Kidney (tissue), 14 donors: Measurements from ENCODE around the gene NRIP3. TPM values are rescaled to one million over a fixed set of nuclear protein-coding genes. Genes with fewer than 3 reads are reported as not detected.

Source experiments
- DNase-seq, 5 donors: peaks; one replicate each; pipeline ENCODE4 v3.0.0-alpha.2; 2013 to 2020
- FAIRE-seq: peaks from 2 replicates; lab custom pipeline; 2012; peaks lifted over from hg19 to GRCh38; lab: Jason Lieb, UNC
- H3K27ac ChIP-seq, 2 donors: one replicate each; pipeline ENCODE4 v1.7.0; 2013; ENCODE audit warnings: low read depth in 2 of 2, low read length in 2 of 2, inconsistent platforms in 1 of 2
- H3K27me3 ChIP-seq: one replicate; pipeline ENCODE4 v1.7.1; 2013; ENCODE audit warnings: low read length, inconsistent platforms; ENCODE audit not compliant: control insufficient read depth, insufficient read depth
- H3K36me3 ChIP-seq, 3 donors: one replicate each; pipeline versions ENCODE4 v1.7.0 to v1.7.1; 2013; ENCODE audit warnings: low read length in 3 of 3, control low read depth in 1 of 3, inconsistent platforms in 1 of 3; ENCODE audit not compliant: insufficient read depth in 3 of 3, control insufficient read depth in 2 of 3
- H3K4me1 ChIP-seq, 3 donors: one replicate each; pipeline versions ENCODE4 v1.7.0 to v1.7.1; 2013; ENCODE audit warnings: low read length in 3 of 3, inconsistent platforms in 1 of 3, low read depth in 1 of 3; ENCODE audit not compliant: control insufficient read depth in 2 of 3, insufficient read depth in 2 of 3
- H3K4me3 ChIP-seq, 3 donors: one replicate each; pipeline versions ENCODE4 v1.7.0 to v1.8.1; 2013; ENCODE audit warnings: low read length in 3 of 3, control low read depth in 1 of 3, inconsistent platforms in 1 of 3
- H3K9ac ChIP-seq, 3 donors: one replicate each; pipeline versions ENCODE4 v1.7.0 to v1.7.1; 2013; ENCODE audit warnings: low read length in 3 of 3, control low read depth in 1 of 3, inconsistent platforms in 1 of 3
- H3K9me3 ChIP-seq, 3 donors: one replicate each; pipeline versions ENCODE4 v1.7.0 to v1.7.1; 2013; ENCODE audit warnings: low read length in 3 of 3, control low read depth in 1 of 3, inconsistent platforms in 1 of 3; ENCODE audit not compliant: control insufficient read depth in 2 of 3, insufficient read depth in 1 of 3
- CTCF ChIP-seq: IDR thresholded peaks from 3 replicates; pipeline ENCODE4 v1.5.1; 2012; ENCODE audit warnings: mild to moderate bottlenecking, moderate library complexity, borderline replicate concordance; ENCODE audit not compliant: insufficient read depth; ENCODE audit errors: extremely low read depth
- intact Hi-C: fragments of 100-400 bp; cut with DNase I; formaldehyde crosslinking; loops from one replicate; pipeline ENCODE4 v1.11.1; 2022
- polyA plus RNA-seq: library from polyadenylated mRNA; stranded (reverse); fragments of 350-450 nt; fragmentation: Illumina TruSeq; extraction: RNeasy Lipid Tissue Mini Kit (QIAGEN cat#74804); gene quantifications from one replicate; pipeline ENCODE4 v1.2.3, GENCODE V29; 2014; ENCODE audit warnings: low read depth, low replicate concordance; ENCODE audit not compliant: insufficient read depth
- total RNA-seq: library from RNA; stranded (reverse); fragmentation: NEBNext Ultra II Directional; extraction: Animal tissue kit (Norgen Biotek cat#: 25700); gene quantifications from one replicate; pipeline ENCODE4 v1.2.1, GENCODE V29; 2021
- donor health status: control.
- donor health status: control.
- donor health status: control.
- donor health status: control.
- donor health status: control.
- donor health status: DM: yes; HTN: yes; CAD: no.
- donor health status: Normal renal cell carcinoma (clear cell type).

Gene NRIP3
- total and polyA plus RNA-seq, 2 donors from 2014 or later, result 1.1 to 1.6 TPM

- FAIRE-seq, result no peak
- Histone ChIP-seq H3K4me3 (no peak overlapping the region), H3K9ac (no peak overlapping the region), H3K9me3 (no peaks in the 10 kb centered on the region), H3K27me3 (no peaks in the 10 kb centered on the region), H3K36me3 (no peaks in the 10 kb centered on the region), H3K4me1 (no peaks in the 10 kb centered on the region), H3K27ac (no peak overlapping the region)
- DNase-seq, result no peak
- TF ChIP-seq CTCF, result no peak
- intact Hi-C loops, result no loop called here
Measured at GRCh38 chr11:9041747-9042146, 37.9 kb upstream of the NRIP3 start.

- H3K4me1 ChIP-seq, result no peaks in the 10 kb centered on the region
- no peak overlapping the region for H3K27ac ChIP-seq
- no peak for FAIRE-seq
- no peak overlapping the region for H3K9ac ChIP-seq
- no peaks in the 10 kb centered on the region for H3K9me3 ChIP-seq
- H3K27me3 ChIP-seq, result no peaks in the 10 kb centered on the region
- H3K36me3 ChIP-seq, result no peaks in the 10 kb centered on the region
- intact Hi-C loops, result no loop called here
- DNase-seq, result no peak
- no peak for TF ChIP-seq CTCF
- no peak overlapping the region for H3K4me3 ChIP-seq
Measured at GRCh38 chr11:9040410-9040809, 36.6 kb upstream of the NRIP3 start.

GRCh38 chr11:9039863-9040262 lies 36.1 kb upstream of the NRIP3 start:
- no peaks in the 10 kb centered on the region for H3K36me3 ChIP-seq
- H3K4me1 ChIP-seq, result no peaks in the 10 kb centered on the region
- intact Hi-C loops, result no loop called here
- no peak overlapping the region for H3K27ac ChIP-seq
- no peak for DNase-seq
- no peak for TF ChIP-seq CTCF
- no peaks in the 10 kb centered on the region for H3K27me3 ChIP-seq
- no peaks in the 10 kb centered on the region for H3K9me3 ChIP-seq
- H3K9ac ChIP-seq, result no peak overlapping the region
- FAIRE-seq, result no peak
- no peak overlapping the region for H3K4me3 ChIP-seq

GRCh38 chr11:9039198-9039597 lies 35.4 kb upstream of the NRIP3 start:
- Histone ChIP-seq H3K27me3 (no peaks in the 10 kb centered on the region), H3K36me3 (no peaks in the 10 kb centered on the region), H3K4me1 (no peaks in the 10 kb centered on the region), H3K4me3 (no peak overlapping the region), H3K27ac (no peak overlapping the region), H3K9ac (no peak overlapping the region), H3K9me3 (no peaks in the 10 kb centered on the region)
- no peak for TF ChIP-seq CTCF
- DNase-seq (no peak), FAIRE-seq (no peak)
- intact Hi-C loops, result no loop called here
